C4-2B (cell line): Measurements from ENCODE around the gene CDYL.

Experiments
- ZFX ChIP-seq: fragments of 450-650 bp; IDR thresholded peaks from 2 replicates; pipeline ENCODE4 v1.6.1; 2017
- TF ChIP-seq, protein P1 (sequence below): fragments of 450-650 bp; conservative IDR thresholded peaks from 2 replicates; pipeline ENCODE4 v1.5.1; 2017; ENCODE audit warnings: mild to moderate bottlenecking

- TF ChIP-seq, protein P1, sequence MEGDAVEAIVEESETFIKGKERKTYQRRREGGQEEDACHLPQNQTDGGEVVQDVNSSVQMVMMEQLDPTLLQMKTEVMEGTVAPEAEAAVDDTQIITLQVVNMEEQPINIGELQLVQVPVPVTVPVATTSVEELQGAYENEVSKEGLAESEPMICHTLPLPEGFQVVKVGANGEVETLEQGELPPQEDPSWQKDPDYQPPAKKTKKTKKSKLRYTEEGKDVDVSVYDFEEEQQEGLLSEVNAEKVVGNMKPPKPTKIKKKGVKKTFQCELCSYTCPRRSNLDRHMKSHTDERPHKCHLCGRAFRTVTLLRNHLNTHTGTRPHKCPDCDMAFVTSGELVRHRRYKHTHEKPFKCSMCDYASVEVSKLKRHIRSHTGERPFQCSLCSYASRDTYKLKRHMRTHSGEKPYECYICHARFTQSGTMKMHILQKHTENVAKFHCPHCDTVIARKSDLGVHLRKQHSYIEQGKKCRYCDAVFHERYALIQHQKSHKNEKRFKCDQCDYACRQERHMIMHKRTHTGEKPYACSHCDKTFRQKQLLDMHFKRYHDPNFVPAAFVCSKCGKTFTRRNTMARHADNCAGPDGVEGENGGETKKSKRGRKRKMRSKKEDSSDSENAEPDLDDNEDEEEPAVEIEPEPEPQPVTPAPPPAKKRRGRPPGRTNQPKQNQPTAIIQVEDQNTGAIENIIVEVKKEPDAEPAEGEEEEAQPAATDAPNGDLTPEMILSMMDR: no peak
- no peak for TF ChIP-seq ZFX
Measured at GRCh38 chr6:4890191-4890590, 114.0 kb downstream of the CDYL start.
